K562 (cell line): ENCODE measurements around the gene EEFSEC. TPM values are rescaled to one million over a fixed set of nuclear protein-coding genes. Genes with fewer than 3 reads are reported as not detected.

ENCODE experiments used
- ATAC-seq: fragments of 200-7000 bp; cut with Tn5 transposase; 3 replicates; pipeline ENCODE4 v1.9.1; 2020; ENCODE audit warnings: moderate library complexity
- BruUV-seq: library from RNA; stranded (reverse); fragments of 400-500 nt; replicated peaks from 2 replicates; lab custom pipeline; 2021; lab: Mats Ljungman, UMichigan
- CTCF ChIA-PET: fragments of 300-600 bp; formaldehyde crosslinking; extraction: SDS; loops from one replicate; lab custom pipeline; 2021; ENCODE audit warnings: low intra/inter-chr PET ratio; lab: Yijun Ruan, JAX
- POLR2A ChIA-PET: fragments of 300-600, 350-650 bp; sonication (Branson Sonifier 250); formaldehyde crosslinking; extraction: SDS; loops from one replicate; lab custom pipeline; 2021; ENCODE audit warnings: antibody characterized with exemption, inconsistent platforms; lab: Yijun Ruan, JAX
- DNase-seq, 4 experiments: peaks; one replicate each; pipeline versions ENCODE4 v3.0.0 to v3.0.0-alpha.2; 2011 to 2018; ENCODE audit warnings: low spot score in 3 of 4, mixed read lengths in 3 of 4; ENCODE audit errors: extremely low read depth in 1 of 4
- FAIRE-seq: peaks from 2 replicates; lab custom pipeline; 2011; peaks lifted over from hg19 to GRCh38; lab: Jason Lieb, UNC
- H2AFZ ChIP-seq: 2 replicates; pipeline ENCODE4 v1.6.0; 2011; ENCODE audit warnings: low read depth, low read length, control low read depth, inconsistent platforms
- H3K27ac ChIP-seq: fragments of 200-600 bp; 3 replicates; pipeline ENCODE4 v1.8.0; 2011; ENCODE audit warnings: low read depth, mild to moderate bottlenecking, control low read depth, inconsistent platforms, low read length, moderate library complexity, mixed read lengths; ENCODE audit errors: extremely low read depth
- H3K27me3 ChIP-seq, 2 experiments: fragments of 300-600 bp in 1 of 2; 2 replicates in 1 of 2; 3 replicates in 1 of 2; pipeline versions ENCODE4 v1.6.0 to v1.8.0; 2011; ENCODE audit warnings: inconsistent platforms in 2 of 2, low read length in 2 of 2, mild to moderate bottlenecking in 1 of 2, mixed read lengths in 1 of 2, moderate library complexity in 1 of 2; ENCODE audit not compliant: control insufficient read depth in 2 of 2, insufficient read depth in 2 of 2
- H3K36me3 ChIP-seq: fragments of 300-600 bp; 3 replicates; pipeline ENCODE4 v1.8.0; 2011; ENCODE audit warnings: mild to moderate bottlenecking, low read length, inconsistent platforms; ENCODE audit not compliant: control insufficient read depth, insufficient read depth
- H3K4me1 ChIP-seq, 2 experiments: fragments of 200-600 bp in 1 of 2; replicated peaks in 1 of 2; 2 replicates in 1 of 2; 3 replicates in 1 of 2; pipeline versions ENCODE4 v1.5.1 to v1.8.0; 2011; ENCODE audit warnings: inconsistent platforms in 2 of 2, low read length in 2 of 2, mild to moderate bottlenecking in 1 of 2, mixed read lengths in 1 of 2, moderate library complexity in 1 of 2; ENCODE audit not compliant: control insufficient read depth in 2 of 2, insufficient read depth in 2 of 2
- H3K4me2 ChIP-seq: 2 replicates; pipeline ENCODE4 v1.6.1; 2011; ENCODE audit warnings: low read length, control low read depth, inconsistent platforms, mixed read lengths; ENCODE audit not compliant: insufficient read depth
- H3K4me3 ChIP-seq: fragments of 200-600 bp; sonication (generic), shearing (Covaris generic); 2 replicates; pipeline ENCODE4 v1.5.1; 2016; ENCODE audit warnings: control low read depth, inconsistent platforms
- H3K79me2 ChIP-seq: fragments of 200-600 bp; 3 replicates; pipeline ENCODE4 v1.8.0; 2011; ENCODE audit warnings: low read length, inconsistent platforms; ENCODE audit not compliant: control insufficient read depth, insufficient read depth
- H3K9ac ChIP-seq, 2 experiments: 2 replicates each; pipeline versions ENCODE4 v1.6.0 to v1.6.1; 2011; ENCODE audit warnings: low read depth in 2 of 2, low read length in 2 of 2, control low read depth in 1 of 2, inconsistent platforms in 1 of 2, mild to moderate bottlenecking in 1 of 2, mixed read lengths in 1 of 2; ENCODE audit not compliant: insufficient read depth in 1 of 2
- H3K9me1 ChIP-seq: one replicate; pipeline ENCODE4 v1.6.0; 2011; ENCODE audit warnings: inconsistent platforms, mild to moderate bottlenecking, low read length, moderate library complexity; ENCODE audit not compliant: control insufficient read depth, insufficient read depth
- H3K9me3 ChIP-seq: replicated peaks from 2 replicates; pipeline ENCODE4 v1.5.1; 2011; ENCODE audit warnings: low read depth, low read length, inconsistent platforms; ENCODE audit not compliant: control insufficient read depth, insufficient read depth
- H4K20me1 ChIP-seq: replicated peaks from 2 replicates; pipeline ENCODE4 v1.6.1; 2011; ENCODE audit warnings: low read length, inconsistent platforms, mixed read lengths; ENCODE audit not compliant: control insufficient read depth, insufficient read depth
- POLR2G ChIP-seq: fragments of 200-400 bp; formaldehyde crosslinking; IDR thresholded peaks from 2 replicates; pipeline ENCODE4 v1.6.1; 2017; ENCODE audit warnings: low read depth, mild to moderate bottlenecking, antibody characterized with exemption, low read length, moderate library complexity
- ZNF592 ChIP-seq: fragments of 450-650 bp; IDR thresholded peaks from 2 replicates; pipeline ENCODE4 v1.6.1; 2017; ENCODE audit warnings: antibody characterized with exemption, mild to moderate bottlenecking
- WGBS: fragments of 100-300 bp; shearing (Covaris generic); methylation state at CpG from one replicate; pipeline ENCODE4 v1.1.6; 2016; ENCODE audit warnings: low coverage, mixed read lengths; ENCODE audit not compliant: insufficient coverage; ENCODE audit errors: missing lambda C conversion rate; 5-methylcytosine and 5-hydroxymethylcytosine counted together
- in situ Hi-C: fragments of 300-500 bp; cut with MboI; formaldehyde crosslinking; loops from 4 replicates; pipeline ENCODE4 v1.15.0; 2018; ENCODE audit warnings: inconsistent platforms, mixed read lengths
- intact Hi-C: fragments of 100-400 bp; cut with micrococcal nuclease; formaldehyde crosslinking; loops from 2 replicates; pipeline ENCODE4 v1.14.2; 2022
- polyA plus RNA-seq, 8 experiments: library from polyadenylated mRNA; depleted of rRNA in 4 of 8; stranded (reverse) in 5 of 8; unstranded in 3 of 8; fragments of >200 nt; fragmentation: Nextera tagmentation in 2 of 8; fragmentation: Illumina TruSeq in 1 of 8; extraction: Ambion mirVana in 2 of 8; extraction: Trizol in 1 of 8; gene quantifications; 2 replicates each; pipeline versions ENCODE4 v1.2.1 to v1.2.3, GENCODE V29; 2011 to 2014; ENCODE audit warnings: inconsistent platforms in 1 of 8, missing spikeins in 1 of 8
- total RNA-seq, 7 experiments: library from RNA; depleted of rRNA in 6 of 7; stranded (reverse); fragments of >200 nt in 6 of 7; fragmentation: Illumina TruSeq in 2 of 7; extraction: Trizol in 2 of 7; gene quantifications; 2 replicates each; pipeline versions ENCODE4 v1.2.1 to v1.2.3, GENCODE V29; 2011 to 2021; ENCODE audit warnings: low replicate concordance in 1 of 7
- TF ChIP-seq, protein P1 (sequence below): fragments of 450-650 bp; IDR thresholded peaks from 2 replicates; pipeline ENCODE4 v1.6.1; 2016; ENCODE audit warnings: borderline replicate concordance

Gene EEFSEC
- total and polyA plus RNA-seq, 9 of the 15 experiments (the other 6 are each of a cell fraction or from before 2014, with no cell fraction given): 0.35 to 11.8 (median 7.7) TPM

DNA sequence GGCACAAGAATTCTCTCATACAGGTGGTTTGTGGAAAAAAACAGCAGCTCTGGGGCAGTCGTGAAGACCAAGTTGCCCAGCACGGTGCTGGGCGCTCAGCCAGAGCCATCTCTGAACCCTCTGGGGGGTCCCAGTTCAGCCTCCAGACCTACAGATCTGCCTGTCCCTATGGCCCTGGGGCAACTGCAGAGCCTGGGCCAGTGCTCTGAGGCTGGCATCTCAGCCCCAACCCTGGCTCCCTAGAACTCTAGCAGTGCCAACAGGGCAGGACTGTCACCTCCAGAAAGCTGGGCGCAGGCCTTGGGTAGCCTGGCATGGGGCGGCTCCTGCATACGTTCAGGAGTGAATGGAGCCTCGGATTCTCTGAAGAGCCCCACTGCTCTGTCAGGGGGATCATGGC, 268.7 kb downstream of the EEFSEC start:
- peak overlapping the region; percentile 24; the same call in 1 of the 3 replicates for H3K27ac ChIP-seq
- H3K27me3 ChIP-seq: no peaks in the 10 kb centered on the region
- H3K4me2 ChIP-seq: no peak overlapping the region
- H3K36me3 ChIP-seq: no peaks in the 10 kb centered on the region
- no peak for DNase-seq
- H3K4me3 ChIP-seq: no peak overlapping the region
- FAIRE-seq: no peak
- intact Hi-C loops: no loop called here
- H3K9me3 ChIP-seq: peaks cover 2% of the 10 kb centered on the region; the same call in 1 of the 2 replicates
- no peak overlapping the region for H2AFZ ChIP-seq
- TF ChIP-seq POLR2G: 0 out of 2 replicates have a peak, but pooled peaks have one; percentile 9
- TF ChIP-seq ZNF592: 0 out of 2 replicates have a peak, but pooled peaks have one; percentile 11
- TF ChIP-seq, protein P1, sequence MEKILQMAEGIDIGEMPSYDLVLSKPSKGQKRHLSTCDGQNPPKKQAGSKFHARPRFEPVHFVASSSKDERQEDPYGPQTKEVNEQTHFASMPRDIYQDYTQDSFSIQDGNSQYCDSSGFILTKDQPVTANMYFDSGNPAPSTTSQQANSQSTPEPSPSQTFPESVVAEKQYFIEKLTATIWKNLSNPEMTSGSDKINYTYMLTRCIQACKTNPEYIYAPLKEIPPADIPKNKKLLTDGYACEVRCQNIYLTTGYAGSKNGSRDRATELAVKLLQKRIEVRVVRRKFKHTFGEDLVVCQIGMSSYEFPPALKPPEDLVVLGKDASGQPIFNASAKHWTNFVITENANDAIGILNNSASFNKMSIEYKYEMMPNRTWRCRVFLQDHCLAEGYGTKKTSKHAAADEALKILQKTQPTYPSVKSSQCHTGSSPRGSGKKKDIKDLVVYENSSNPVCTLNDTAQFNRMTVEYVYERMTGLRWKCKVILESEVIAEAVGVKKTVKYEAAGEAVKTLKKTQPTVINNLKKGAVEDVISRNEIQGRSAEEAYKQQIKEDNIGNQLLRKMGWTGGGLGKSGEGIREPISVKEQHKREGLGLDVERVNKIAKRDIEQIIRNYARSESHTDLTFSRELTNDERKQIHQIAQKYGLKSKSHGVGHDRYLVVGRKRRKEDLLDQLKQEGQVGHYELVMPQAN: no peak
- H3K9ac ChIP-seq: peak overlapping the region; percentile 20 to 85
- peaks cover 57 to 88% of the 10 kb centered on the region in 2 experiments for H3K4me1 ChIP-seq
- peaks cover 14% of the 10 kb centered on the region for H3K79me2 ChIP-seq
- no peaks in the 10 kb centered on the region for H4K20me1 ChIP-seq
- no TSS peak for BruUV-seq
- ATAC-seq: no peak
- no peaks in the 10 kb centered on the region for H3K9me1 ChIP-seq
- 78% methylated on average over 4 of the region's 7 CpGs for WGBS
- POLR2A ChIA-PET: interaction anchor here (0.6 kb wide), 2 partner anchors 135 to 847 kb away, joined by 3 read pairs; no protein-coding TSS in a partner anchor
- CTCF ChIA-PET: no interaction called here
- in situ Hi-C loops: no loop called here
